Myocyte (in vitro differentiated cells): ENCODE results near the gene RABGAP1L. TPM values are rescaled to one million over a fixed set of nuclear protein-coding genes. Genes with fewer than 3 reads are reported as not detected.

Experiments used
- DNase-seq: peaks from one replicate; pipeline ENCODE4 v3.0.0-alpha.2; 2012; ENCODE audit warnings: low read depth
- total RNA-seq: library from RNA; depleted of rRNA; stranded (reverse); fragments of >200 nt; gene quantifications from 2 replicates; pipeline ENCODE4 v1.2.3, GENCODE V29; 2014

Gene RABGAP1L
- total RNA-seq, 1 donor from 2014 or later = 12.9 TPM

GRCh38 chr1:174913225-174913903 is 754.0 kb downstream of the RABGAP1L start:
- DNase-seq = no peak

GRCh38 chr1:174914991-174915390 is 755.7 kb downstream of the RABGAP1L start:
- no peak for DNase-seq

GRCh38 chr1:174916846-174917245 is 757.5 kb downstream of the RABGAP1L start:
- no peak for DNase-seq

- no peak for DNase-seq
Measured at GRCh38 chr1:174920093-174920492, 760.8 kb downstream of the RABGAP1L start.

GRCh38 chr1:174922121-174922520 is 762.8 kb downstream of the RABGAP1L start:
- DNase-seq = no peak

- DNase-seq = no peak
Measured at GRCh38 chr1:174923820-174924219, 764.5 kb downstream of the RABGAP1L start.

- DNase-seq = no peak
Measured at GRCh38 chr1:174928541-174928940, 769.2 kb downstream of the RABGAP1L start.

GRCh38 chr1:174931214-174931613 is 771.9 kb downstream of the RABGAP1L start:
- no peak for DNase-seq

GRCh38 chr1:174932587-174932986 is 773.3 kb downstream of the RABGAP1L start:
- DNase-seq = no peak

GRCh38 chr1:174935961-174936727 is 776.8 kb downstream of the RABGAP1L start:
- DNase-seq = no peak

- peak; percentile 54 for DNase-seq
Measured at GRCh38 chr1:174938281-174939007, 779.1 kb downstream of the RABGAP1L start.

GRCh38 chr1:174939775-174940545 is 780.6 kb downstream of the RABGAP1L start:
- DNase-seq = no peak

GRCh38 chr1:174940646-174941175 is 781.4 kb downstream of the RABGAP1L start:
- no peak for DNase-seq

GRCh38 chr1:174942547-174943255 is 783.4 kb downstream of the RABGAP1L start:
- DNase-seq = no peak

GRCh38 chr1:174946031-174946430 is 786.7 kb downstream of the RABGAP1L start:
- no peak for DNase-seq

- DNase-seq = no peak
Measured at GRCh38 chr1:174949061-174949460, 789.7 kb downstream of the RABGAP1L start.

- DNase-seq = no peak
Measured at GRCh38 chr1:174949645-174950044, 790.3 kb downstream of the RABGAP1L start.

- DNase-seq = no peak
Measured at GRCh38 chr1:174953285-174954072, 794.2 kb downstream of the RABGAP1L start.

- DNase-seq = no peak
Measured at GRCh38 chr1:174954073-174954460, 794.7 kb downstream of the RABGAP1L start.
